Neural progenitor cell (in vitro differentiated cells): ENCODE measurements around the gene CYP8B1. TPM values are rescaled to one million over a fixed set of nuclear protein-coding genes. Genes with fewer than 3 reads are reported as not detected.

Experiments used
- DNase-seq: peaks from one replicate; pipeline ENCODE4 v3.0.0-alpha.2; 2016; ENCODE audit warnings: low spot score
- H2AFZ ChIP-seq: fragments of 200-600 bp; sonication (generic); replicated peaks from 2 replicates; pipeline ENCODE4 v1.6.1; 2016; ENCODE audit warnings: antibody characterized with exemption
- H3F3A ChIP-seq: fragments of 200-600 bp; sonication (generic); 2 replicates; pipeline ENCODE4 v1.6.1; 2016; ENCODE audit warnings: antibody characterized with exemption, low read depth
- H3K27ac ChIP-seq: fragments of 200-600 bp; sonication (generic); 2 replicates; pipeline ENCODE4 v1.5.1; 2016; ENCODE audit warnings: mild to moderate bottlenecking
- H3K27me3 ChIP-seq: fragments of 200-600 bp; sonication (generic); 2 replicates; pipeline ENCODE4 v1.6.1; 2016; ENCODE audit warnings: mild to moderate bottlenecking, moderate library complexity
- H3K36me3 ChIP-seq: fragments of 200-600 bp; sonication (generic); 2 replicates; pipeline ENCODE4 v1.5.1; 2016
- H3K4me1 ChIP-seq: fragments of 200-600 bp; sonication (generic); 2 replicates; pipeline ENCODE4 v1.6.1; 2016; ENCODE audit warnings: mixed run types
- H3K4me2 ChIP-seq: fragments of 200-600 bp; sonication (generic); 2 replicates; pipeline ENCODE4 v1.6.1; 2016
- H3K4me3 ChIP-seq: fragments of 200-600 bp; sonication (generic); 2 replicates; pipeline ENCODE4 v1.5.1; 2016
- H3K79me2 ChIP-seq: fragments of 200-600 bp; sonication (generic); 2 replicates; pipeline ENCODE4 v1.6.1; 2016; ENCODE audit warnings: low read depth
- H3K9ac ChIP-seq: fragments of 200-600 bp; sonication (generic); 2 replicates; pipeline ENCODE4 v1.6.1; 2016
- H3K9me3 ChIP-seq: fragments of 200-600 bp; sonication (generic); 2 replicates; pipeline ENCODE4 v1.5.1; 2016; ENCODE audit warnings: low read depth
- H4K20me1 ChIP-seq: fragments of 200-600 bp; sonication (generic); 2 replicates; pipeline ENCODE4 v1.6.1; 2016; ENCODE audit warnings: low read depth
- H3K27ac Mint-ChIP-seq: 3 replicates; pipeline ENCODE4 v1.8.0; 2021; ENCODE audit warnings: mixed read lengths
- H3K27me3 Mint-ChIP-seq: 2 replicates; pipeline ENCODE4 v1.8.0; 2022; ENCODE audit warnings: low read depth, mild to moderate bottlenecking, inconsistent platforms, moderate library complexity, mixed read lengths; ENCODE audit not compliant: insufficient read depth
- H3K36me3 Mint-ChIP-seq: 3 replicates; pipeline ENCODE4 v1.8.0; 2021; ENCODE audit warnings: mixed read lengths
- H3K4me1 Mint-ChIP-seq: 3 replicates; pipeline ENCODE4 v1.8.0; 2021; ENCODE audit warnings: mixed read lengths
- H3K4me3 Mint-ChIP-seq: 3 replicates; pipeline ENCODE4 v1.8.0; 2021; ENCODE audit warnings: mild to moderate bottlenecking, moderate library complexity, mixed read lengths
- H3K9me3 Mint-ChIP-seq: 3 replicates; pipeline ENCODE4 v1.8.0; 2020; ENCODE audit warnings: mixed read lengths
- CTCF ChIP-seq: fragments of 200-600 bp; sonication (generic); IDR thresholded peaks from 2 replicates; pipeline ENCODE4 v1.5.1; 2017; ENCODE audit warnings: antibody characterized with exemption, mild to moderate bottlenecking
- EZH2 ChIP-seq: fragments of 200-600 bp; sonication (generic); IDR thresholded peaks from 2 replicates; pipeline ENCODE4 v1.6.1; 2017; ENCODE audit warnings: antibody characterized with exemption, mild to moderate bottlenecking, moderate library complexity
- EZH2phosphoT487 ChIP-seq: fragments of 200-600 bp; sonication (generic); IDR thresholded peaks from 2 replicates; pipeline ENCODE4 v1.6.1; 2017; ENCODE audit warnings: antibody characterized with exemption
- total RNA-seq: library from RNA; depleted of rRNA; stranded (reverse); fragments of >200 nt; gene quantifications from 2 replicates; pipeline ENCODE4 v1.2.3, GENCODE V29; 2015; ENCODE audit warnings: low replicate concordance

CYP8B1 gene
- total RNA-seq, 1 donor from 2014 or later, result not detected

GRCh38 chr3:42868841-42869240 lies 6.8 kb downstream of the CYP8B1 start:
- Mint-ChIP-seq H3K36me3 (no peaks in the 10 kb centered on the region), H3K4me3 (no peak overlapping the region), H3K27me3 (peaks cover 2% of the 10 kb centered on the region), H3K9me3 (no peaks in the 10 kb centered on the region), H3K4me1 (no peaks in the 10 kb centered on the region), H3K27ac (no peak overlapping the region)
- no peak for DNase-seq
- Histone ChIP-seq H3K36me3 (no peaks in the 10 kb centered on the region), H3K4me3 (no peak overlapping the region), H4K20me1 (no peaks in the 10 kb centered on the region), H3K27ac (no peak overlapping the region), H3K9me3 (no peaks in the 10 kb centered on the region), H2AFZ (no peak overlapping the region), H3F3A (no peaks in the 10 kb centered on the region), H3K9ac (no peak overlapping the region), H3K27me3 (no peaks in the 10 kb centered on the region), H3K79me2 (no peaks in the 10 kb centered on the region), H3K4me2 (no peak overlapping the region), H3K4me1 (no peaks in the 10 kb centered on the region)
- no peak for TF ChIP-seq CTCF

GRCh38 chr3:42867138-42867537 lies 8.5 kb downstream of the CYP8B1 start:
- Mint-ChIP-seq H3K4me1 (no peaks in the 10 kb centered on the region), H3K9me3 (no peaks in the 10 kb centered on the region), H3K27me3 (no peaks in the 10 kb centered on the region), H3K4me3 (no peak overlapping the region), H3K36me3 (no peaks in the 10 kb centered on the region), H3K27ac (no peak overlapping the region)
- no peaks in the 10 kb centered on the region for H3K79me2 ChIP-seq
- no peaks in the 10 kb centered on the region for H3F3A ChIP-seq
- no peak overlapping the region for H2AFZ ChIP-seq
- H3K9ac ChIP-seq, result no peak overlapping the region
- H3K4me2 ChIP-seq, result no peak overlapping the region
- DNase-seq, result no peak
- TF ChIP-seq CTCF, result no peak
- TF ChIP-seq EZH2, result no peak
- no peak for TF ChIP-seq EZH2phosphoT487
- H4K20me1 ChIP-seq, result no peaks in the 10 kb centered on the region
- H3K27me3 ChIP-seq, result no peaks in the 10 kb centered on the region
- no peaks in the 10 kb centered on the region for H3K4me1 ChIP-seq
- no peak overlapping the region for H3K4me3 ChIP-seq
- H3K36me3 ChIP-seq, result no peaks in the 10 kb centered on the region
- no peaks in the 10 kb centered on the region for H3K9me3 ChIP-seq
- H3K27ac ChIP-seq, result no peak overlapping the region

GRCh38 chr3:42865256-42865655 lies 10.4 kb downstream of the CYP8B1 start:
- Mint-ChIP-seq H3K4me3 (no peak overlapping the region), H3K27ac (no peak overlapping the region), H3K9me3 (no peaks in the 10 kb centered on the region), H3K4me1 (no peaks in the 10 kb centered on the region), H3K27me3 (no peaks in the 10 kb centered on the region), H3K36me3 (no peaks in the 10 kb centered on the region)
- TF ChIP-seq CTCF (no peak), EZH2phosphoT487 (no peak), EZH2 (no peak)
- Histone ChIP-seq H3K4me3 (no peak overlapping the region), H4K20me1 (no peaks in the 10 kb centered on the region), H3K36me3 (no peaks in the 10 kb centered on the region), H3K4me1 (no peaks in the 10 kb centered on the region), H3K9ac (no peak overlapping the region), H3K9me3 (no peaks in the 10 kb centered on the region), H3F3A (no peaks in the 10 kb centered on the region), H2AFZ (no peak overlapping the region), H3K27ac (no peak overlapping the region), H3K4me2 (no peak overlapping the region), H3K27me3 (no peaks in the 10 kb centered on the region), H3K79me2 (no peaks in the 10 kb centered on the region)
- no peak for DNase-seq
